ENCODE measurements around the gene CD9.
"Not testable (repeated sequence)": the region's sequence is repeated elsewhere in the genome, so short reads cannot be mapped to it uniquely, and the experiment has no call there.

Gene CD9

GRCh38 chr12:6199531-6200255 lies 507 bp upstream of the CD9 start:
- DNase-seq = no peak

- no peak for DNase-seq
Measured at GRCh38 chr12:6201213-6201608, 1.0 kb downstream of the CD9 start.

- DNase-seq = no peak
Measured at GRCh38 chr12:6201826-6202225, 1.6 kb downstream of the CD9 start.

GRCh38 chr12:6202304-6202703 lies 2.1 kb downstream of the CD9 start:
- no peak for DNase-seq

GRCh38 chr12:6202846-6203245 lies 2.6 kb downstream of the CD9 start:
- DNase-seq = no peak

GRCh38 chr12:6203601-6204000 lies 3.4 kb downstream of the CD9 start:
- DNase-seq = no peak

- DNase-seq = no peak
Measured at GRCh38 chr12:6204533-6205143, 4.4 kb downstream of the CD9 start.

GRCh38 chr12:6205144-6205539 lies 4.9 kb downstream of the CD9 start:
- DNase-seq = no peak

- no peak for DNase-seq
Measured at GRCh38 chr12:6205761-6206160, 5.6 kb downstream of the CD9 start.

GRCh38 chr12:6206327-6206726 lies 6.1 kb downstream of the CD9 start:
- DNase-seq = no peak

- DNase-seq = no peak
Measured at GRCh38 chr12:6207259-6207925, 7.2 kb downstream of the CD9 start.

GRCh38 chr12:6208130-6208529 lies 7.9 kb downstream of the CD9 start:
- no peak for DNase-seq

- DNase-seq = not testable (repeated sequence)
Measured at GRCh38 chr12:6209428-6209827, 9.2 kb downstream of the CD9 start.

GRCh38 chr12:6211421-6211869 lies 11.2 kb downstream of the CD9 start:
- DNase-seq = no peak

GRCh38 chr12:6212086-6212485 lies 11.9 kb downstream of the CD9 start:
- DNase-seq = no peak

- no peak for DNase-seq
Measured at GRCh38 chr12:6213969-6214368, 13.8 kb downstream of the CD9 start.

- no peak for DNase-seq
Measured at GRCh38 chr12:6214633-6215032, 14.4 kb downstream of the CD9 start.

GRCh38 chr12:6215120-6215807 lies 15.1 kb downstream of the CD9 start:
- DNase-seq = no peak

GRCh38 chr12:6215932-6216494 lies 15.8 kb downstream of the CD9 start:
- no peak for DNase-seq

GRCh38 chr12:6216581-6216980 lies 16.4 kb downstream of the CD9 start:
- DNase-seq = no peak

GRCh38 chr12:6218347-6218925 lies 18.2 kb downstream of the CD9 start:
- DNase-seq = no peak

GRCh38 chr12:6219980-6220379 lies 19.8 kb downstream of the CD9 start:
- no peak for DNase-seq

GRCh38 chr12:6221146-6221545 lies 20.9 kb downstream of the CD9 start:
- DNase-seq = no peak
